Heart left ventricle (tissue), 16 donors: ENCODE results near the gene IL17A. TPM values are rescaled to one million over a fixed set of nuclear protein-coding genes. Genes with fewer than 3 reads are reported as not detected.

Experiments
- ATAC-seq, 4 donors: fragments of 200-7000 bp; cut with Tn5 transposase; one replicate each; pipeline ENCODE4 v1.9.1; 2020 to 2022; ENCODE audit warnings: moderate library complexity in 4 of 4, mild to moderate bottlenecking in 3 of 4, moderate number of reproducible peaks in 1 of 4
- DNase-seq, 5 donors: peaks; one replicate each; pipeline ENCODE4 v3.0.0-alpha.2; 2020
- H3K27ac ChIP-seq, 12 donors: fragments of 200-600 bp; sonication (generic) in 4 of 12; one replicate each; pipeline versions ENCODE4 v1.5.0 to v1.8.0; 2016 to 2022; ENCODE audit warnings: mild to moderate bottlenecking in 2 of 12
- H3K27me3 ChIP-seq, 9 donors: fragments of 200-600 bp; sonication (generic) in 2 of 9; one replicate each; pipeline versions ENCODE4 v1.5.1 to v1.8.0; 2016 to 2022; ENCODE audit warnings: mild to moderate bottlenecking in 3 of 9
- H3K36me3 ChIP-seq, 9 donors: fragments of 200-600 bp; sonication (generic) in 2 of 9; one replicate each; pipeline versions ENCODE4 v1.5.0 to v1.8.0; 2018 to 2022; ENCODE audit warnings: mild to moderate bottlenecking in 2 of 9
- H3K4me1 ChIP-seq, 12 donors: fragments of 200-600 bp; sonication (generic) in 4 of 12; one replicate each; pipeline versions ENCODE4 v1.5.0 to v1.8.0; 2016 to 2022; ENCODE audit warnings: mild to moderate bottlenecking in 3 of 12
- H3K4me3 ChIP-seq, 12 donors: fragments of 200-600 bp; sonication (generic) in 4 of 12; one replicate each; pipeline versions ENCODE4 v1.5.0 to v1.8.0; 2017 to 2022; ENCODE audit warnings: mild to moderate bottlenecking in 9 of 12, moderate library complexity in 4 of 12
- H3K9me3 ChIP-seq, 12 donors: fragments of 200-600 bp; sonication (generic) in 4 of 12; one replicate each; pipeline versions ENCODE4 v1.5.0 to v1.8.0; 2016 to 2022; ENCODE audit warnings: mild to moderate bottlenecking in 1 of 12
- CTCF ChIP-seq, 12 donors: fragments of 200-600 bp; sonication (generic) in 4 of 12; IDR thresholded peaks; one replicate each; pipeline versions ENCODE4 v1.5.0 to v1.8.0; 2018 to 2022; ENCODE audit warnings: antibody characterized with exemption in 12 of 12, mild to moderate bottlenecking in 5 of 12
- POLR2A ChIP-seq, 2 donors: fragments of 450-650 bp; IDR thresholded peaks; one replicate each; pipeline ENCODE4 v1.6.1; 2017; ENCODE audit warnings: antibody characterized with exemption in 2 of 2, mild to moderate bottlenecking in 2 of 2, moderate library complexity in 2 of 2
- WGBS, 4 donors: extraction: QIAGEN DNeasy Blood & Tissue Kit in 2 of 4; methylation state at CpG; one replicate each; pipeline versions ENCODE4 v1.1.5 to v1.1.7; 2013 to 2018; 5-methylcytosine and 5-hydroxymethylcytosine counted together
- intact Hi-C, 10 donors: fragments of 100-400 bp; cut with DNase I; formaldehyde crosslinking; loops; one replicate each; pipeline versions ENCODE4 v1.11.1 to v1.14.2; 2022
- polyA plus RNA-seq, 2 donors: library from polyadenylated mRNA; stranded (reverse); fragments of 200-250 nt; gene quantifications; one replicate each; pipeline ENCODE4 v1.2.3, GENCODE V29; 2013
- total RNA-seq, 9 donors: library from RNA; depleted of rRNA in 2 of 9; stranded (reverse); fragments of >200 nt in 2 of 9; fragmentation: NEBNext Ultra II Directional in 3 of 9; extraction: Animal tissue kit (Norgen Biotek cat#: 25700) in 3 of 9; gene quantifications; one replicate each; pipeline versions ENCODE4 v1.1.0 to v1.2.4, GENCODE V29; 2016 to 2023
- donor health status: ischemic (EF 13 %, LVEDD 7.1; RV severe dilation, severe dysfunction).
- donor health status: healthy with polysubstance abuse.
- donor health status: DM: no; HTN: yes; CAD: no.
- donor health status: DM: no; HTN: no; CAD: no.
- donor health status: ischemic (EF 25% LVEDD 6.9; RV normal size, moderate dysfunction).
- donor health status: ischemic (EF 25% LVEDD 5.7; RV mildly dilated, moderate dysfunction).
- donor health status: healthy.
- donor health status: DM: yes; HTN: yes; CAD: no.
- donor health status: ischemic (EF 35%, LVEDD 5.7; RV mildly dilated, moderate dysfunction).
- donor health status: nonischemic (EF 11% LVEDD 7.7; RV severe dilation, severe dysfunction).
- donor health status: DM: yes; HTN: yes; CAD: no.
- donor health status: PGD.
- donor health status: ischemic (EF 29% LVEDD 5.4; RV normal size, mild dysfunction).
- donor health status: nonischemic (EF 23%, LVEDD 6.1; RV moderate dilation, normal function).

IL17A gene
- total and polyA plus RNA-seq, 11 donors, result not detected

- Histone ChIP-seq H3K9me3 (no peaks in the 10 kb centered on the region), H3K27ac (no peak overlapping the region), H3K4me1 (no peaks in the 10 kb centered on the region), H3K36me3 (no peaks in the 10 kb centered on the region), H3K4me3 (no peak overlapping the region), H3K27me3 (no peaks in the 10 kb centered on the region)
- TF ChIP-seq POLR2A (IDR thresholded peaks at IDR 0.05) (no peak), CTCF (IDR thresholded peaks at IDR 0.05) (no peak)
- intact Hi-C loops, result no loop called here
- 65 to 73% (median 68%) methylated on average over 2 of the region's 2 CpGs for whole genome bisulfite sequencing, 4 donors
- DNase-seq, result no peak
- ATAC-seq, result no peak
These were observed 27.0 kb downstream of the IL17A start for GRCh38 chr6:52213127-52213526.

- TF ChIP-seq POLR2A (IDR thresholded peaks at IDR 0.05) (no peak), CTCF (IDR thresholded peaks at IDR 0.05) (no peak)
- H3K36me3 ChIP-seq, result no peaks in the 10 kb centered on the region
- no peaks in the 10 kb centered on the region for H3K4me1 ChIP-seq
- no peak overlapping the region for H3K4me3 ChIP-seq
- no peak overlapping the region for H3K27ac ChIP-seq
- no peak for ATAC-seq
- intact Hi-C loops, result no loop called here
- DNase-seq, result no peak
- H3K27me3 ChIP-seq, result no peaks in the 10 kb centered on the region
- no peaks in the 10 kb centered on the region for H3K9me3 ChIP-seq
These were observed 29.6 kb downstream of the IL17A start for GRCh38 chr6:52215787-52216186.

- no peak overlapping the region for H3K27ac ChIP-seq
- H3K4me1 ChIP-seq, result no peaks in the 10 kb centered on the region
- TF ChIP-seq POLR2A (IDR thresholded peaks at IDR 0.05) (no peak), CTCF (IDR thresholded peaks at IDR 0.05) (no peak)
- intact Hi-C loops, result no loop called here
- ATAC-seq (no peak), DNase-seq (no peak)
- no peaks in the 10 kb centered on the region for H3K36me3 ChIP-seq
- 81 to 88% (median 83%) methylated on average over 5 of the region's 5 CpGs for WGBS, 4 donors
- H3K9me3 ChIP-seq, result no peaks in the 10 kb centered on the region
- no peak overlapping the region for H3K4me3 ChIP-seq
- H3K27me3 ChIP-seq, result no peaks in the 10 kb centered on the region
These were observed 30.9 kb downstream of the IL17A start for GRCh38 chr6:52216932-52217575.

GRCh38 chr6:52217761-52218160, 31.6 kb downstream of the IL17A start:
- Histone ChIP-seq H3K4me3 (no peak overlapping the region), H3K4me1 (no peaks in the 10 kb centered on the region), H3K9me3 (no peaks in the 10 kb centered on the region), H3K27me3 (no peaks in the 10 kb centered on the region), H3K27ac (no peak overlapping the region), H3K36me3 (no peaks in the 10 kb centered on the region)
- intact Hi-C loops, result no loop called here
- DNase-seq (no peak), ATAC-seq (no peak)
- 80 to 87% (median 83%) methylated on average over 2 of the region's 2 CpGs for WGBS, 4 donors
- TF ChIP-seq POLR2A (IDR thresholded peaks at IDR 0.05) (no peak), CTCF (IDR thresholded peaks at IDR 0.05) (no peak)
